CD4-positive, alpha-beta T cell treated with Interleukin-21 for 1 hour (primary cell): ENCODE measurements around the gene PTTG1.

Source experiments
- DNase-seq: peaks from one replicate; pipeline ENCODE4 v3.0.0-alpha.2; 2020

Gene PTTG1

GRCh38 chr5:160475864-160476438, 54.3 kb downstream of the PTTG1 start:
- DNase-seq, result no peak

GRCh38 chr5:160477266-160477970, 55.8 kb downstream of the PTTG1 start:
- peak; percentile 56 for DNase-seq

GRCh38 chr5:160478163-160478562, 56.5 kb downstream of the PTTG1 start:
- DNase-seq, result no peak
